SK-N-SH (cell line): ENCODE results near the gene SPG21. TPM values are rescaled to one million over a fixed set of nuclear protein-coding genes. Genes with fewer than 3 reads are reported as not detected.

Experiments
- CTCF ChIA-PET: fragments of 300-600, 350-600 bp; formaldehyde crosslinking; extraction: SDS; loops from one replicate; lab custom pipeline; 2021; lab: Yijun Ruan, JAX
- POLR2A ChIA-PET: fragments of 350-600 bp; sonication (Branson Sonifier 250); formaldehyde crosslinking; extraction: SDS; loops from one replicate; lab custom pipeline; 2020; ENCODE audit warnings: antibody characterized with exemption, inconsistent platforms; lab: Yijun Ruan, JAX
- DNase-seq: peaks from one replicate; pipeline ENCODE4 v3.0.0; 2012
- H2AFZ ChIP-seq: fragments of 200-600 bp; sonication (generic); 2 replicates; pipeline ENCODE4 v1.8.1; 2016; ENCODE audit warnings: antibody characterized with exemption, mild to moderate bottlenecking, low read depth
- H3F3A ChIP-seq: fragments of 200-600 bp; sonication (generic); replicated peaks from 2 replicates; pipeline ENCODE3; 2016; ENCODE audit warnings: antibody characterized with exemption, mild to moderate bottlenecking; ENCODE audit not compliant: insufficient read depth
- H3K27ac ChIP-seq, 2 experiments: fragments of 200-500 bp in 1 of 2; fragments of 200-600 bp in 1 of 2; sonication (Bioruptor generic) in 1 of 2; sonication (generic), shearing (Covaris generic) in 1 of 2; 2 replicates each; pipeline versions ENCODE4 v1.5.1 to v1.6.1; 2014 to 2016; ENCODE audit warnings: low read depth in 2 of 2, inconsistent platforms in 1 of 2, low read length in 1 of 2, mild to moderate bottlenecking in 1 of 2, mixed read lengths in 1 of 2
- H3K27me3 ChIP-seq: fragments of 200-600 bp; sonication (generic), shearing (Covaris generic); 2 replicates; pipeline ENCODE4 v1.6.1; 2016; ENCODE audit warnings: mixed run types; ENCODE audit not compliant: insufficient read depth
- H3K36me3 ChIP-seq, 2 experiments: fragments of 200-500 bp in 1 of 2; fragments of 200-600 bp in 1 of 2; sonication (Bioruptor generic) in 1 of 2; sonication (generic) in 1 of 2; replicated peaks in 1 of 2; 2 replicates each; pipeline versions ENCODE3 to v1.5.1; 2014 to 2016; ENCODE audit warnings: low read length in 1 of 2, mild to moderate bottlenecking in 1 of 2; ENCODE audit not compliant: insufficient read depth in 2 of 2, control insufficient read depth in 1 of 2
- H3K4me1 ChIP-seq, 2 experiments: fragments of 200-500 bp in 1 of 2; fragments of 200-600 bp in 1 of 2; sonication (Bioruptor generic) in 1 of 2; sonication (generic), shearing (Covaris generic) in 1 of 2; 2 replicates each; pipeline versions ENCODE4 v1.5.1 to v1.6.1; 2014 to 2016; ENCODE audit warnings: low read depth in 1 of 2, low read length in 1 of 2, mixed run types in 1 of 2; ENCODE audit not compliant: insufficient read depth in 2 of 2, control insufficient read depth in 1 of 2
- H3K4me2 ChIP-seq: fragments of 200-600 bp; sonication (generic), shearing (Covaris generic); 2 replicates; pipeline ENCODE4 v1.6.1; 2017; ENCODE audit warnings: mixed run types
- H3K4me3 ChIP-seq, 2 experiments: fragments of 200-500 bp in 1 of 2; fragments of 200-600 bp in 1 of 2; sonication (Bioruptor generic) in 1 of 2; sonication (generic), shearing (Covaris generic) in 1 of 2; 2 replicates each; pipeline versions ENCODE4 v1.5.1 to v1.8.1; 2014 to 2016; ENCODE audit warnings: low read depth in 2 of 2, inconsistent platforms in 1 of 2, low read length in 1 of 2, mild to moderate bottlenecking in 1 of 2, mixed read lengths in 1 of 2, moderate library complexity in 1 of 2
- H3K79me2 ChIP-seq: fragments of 200-600 bp; sonication (generic); 2 replicates; pipeline ENCODE4 v1.8.1; 2017; ENCODE audit warnings: mild to moderate bottlenecking; ENCODE audit not compliant: insufficient read depth
- H3K9ac ChIP-seq: fragments of 200-600 bp; sonication (generic); 2 replicates; pipeline ENCODE4 v1.6.1; 2017; ENCODE audit warnings: mixed run types
- H3K9me2 ChIP-seq: fragments of 200-600 bp; sonication (generic); 2 replicates; pipeline ENCODE4 v1.6.1; 2017; ENCODE audit warnings: mixed run types
- H3K9me3 ChIP-seq: fragments of 200-600 bp; sonication (generic); 2 replicates; pipeline ENCODE4 v1.6.1; 2017; ENCODE audit warnings: mixed run types, mild to moderate bottlenecking, moderate library complexity
- H4K20me1 ChIP-seq: fragments of 200-600 bp; sonication (generic); 2 replicates; pipeline ENCODE4 v1.6.1; 2017; ENCODE audit warnings: mild to moderate bottlenecking, mixed run types; ENCODE audit not compliant: insufficient read depth
- CHD2 ChIP-seq: fragments of 150-350 bp; IDR thresholded peaks from 2 replicates; pipeline ENCODE4 v1.6.1; 2018; ENCODE audit warnings: low read length; ENCODE audit not compliant: partially characterized antibody
- FOXJ3 ChIP-seq: sonication (generic); formaldehyde crosslinking; IDR thresholded peaks from 2 replicates; pipeline ENCODE4 v1.5.1; 2020; ENCODE audit warnings: mild to moderate bottlenecking, missing genetic modification reagents
- FOXM1 ChIP-seq: IDR thresholded peaks from 2 replicates; pipeline ENCODE4 v1.4.0; 2012; ENCODE audit warnings: low read depth, mild to moderate bottlenecking
- GATA2 ChIP-seq: sonication (generic); formaldehyde crosslinking; IDR thresholded peaks from 2 replicates; pipeline ENCODE4 v1.5.0; 2020; ENCODE audit warnings: mild to moderate bottlenecking, missing genetic modification reagents
- IRF3 ChIP-seq: fragments of 150-350 bp; IDR thresholded peaks from 2 replicates; pipeline ENCODE4 v1.6.1; 2016; ENCODE audit warnings: mild to moderate bottlenecking, low read depth, low read length
- MAX ChIP-seq: IDR thresholded peaks from 2 replicates; pipeline ENCODE4 v1.4.0; 2012; ENCODE audit warnings: low read depth
- MEF2A ChIP-seq: IDR thresholded peaks from 2 replicates; pipeline ENCODE4 v1.4.0; 2012; ENCODE audit warnings: low read depth, borderline replicate concordance
- MXI1 ChIP-seq: IDR thresholded peaks from 2 replicates; pipeline ENCODE4 v1.6.1; 2012; ENCODE audit warnings: mild to moderate bottlenecking, low read depth, low read length, improper control_type of control experiment
- NFIC ChIP-seq: IDR thresholded peaks from 2 replicates; pipeline ENCODE4 v1.4.0; 2012; ENCODE audit warnings: borderline replicate concordance
- POLR2AphosphoS5 ChIP-seq: IDR thresholded peaks from 2 replicates; pipeline ENCODE4 v1.6.1; 2012; ENCODE audit warnings: low read depth, low read length
- RXRA ChIP-seq: IDR thresholded peaks from 2 replicates; pipeline ENCODE4 v1.4.0; 2012; ENCODE audit warnings: low read depth, mild to moderate bottlenecking, borderline replicate concordance
- SMC3 ChIP-seq: IDR thresholded peaks from 2 replicates; pipeline ENCODE4 v1.6.1; 2012; ENCODE audit warnings: low read depth, low read length, improper control_type of control experiment
- TAF1 ChIP-seq: IDR thresholded peaks from 2 replicates; pipeline ENCODE4 v1.6.1; 2012; ENCODE audit warnings: low read depth, mild to moderate bottlenecking, low read length, moderate library complexity, borderline replicate concordance
- TCF12 ChIP-seq: IDR thresholded peaks from 2 replicates; pipeline ENCODE4 v1.4.0; 2012
- ZBTB33 ChIP-seq: IDR thresholded peaks from 2 replicates; pipeline ENCODE4 v1.4.0; 2012; ENCODE audit warnings: low read depth, borderline replicate concordance
- WGBS: methylation state at CpG from one replicate; pipeline ENCODE4 v1.1.6; 2017; ENCODE audit warnings: low lambda C conversion rate; 5-methylcytosine and 5-hydroxymethylcytosine counted together
- polyA plus RNA-seq, 3 experiments: library from polyadenylated mRNA; depleted of rRNA; stranded (reverse); fragments of >200 nt; gene quantifications; 2 replicates each; pipeline ENCODE4 v1.2.3, GENCODE V29; 2012

SPG21 gene
- polyA plus RNA-seq, 1 of the 3 experiments (the other 2 are of a cell fraction), result 56.5 TPM

GRCh38 chr15:65006876-65007275 is 17.2 kb upstream of the SPG21 start:
- Histone ChIP-seq H3K4me1 (no peaks in the 10 kb centered on the region), H3K4me2 (no peak overlapping the region), H3K4me3 (no peak overlapping the region), H3K9ac (no peak overlapping the region), H3K79me2 (no peaks in the 10 kb centered on the region), H3K36me3 (peaks cover 8 to 49% of the 10 kb centered on the region in 2 experiments), H3F3A (peaks cover 4% of the 10 kb centered on the region), H2AFZ (no peak overlapping the region), H3K9me2 (no peaks in the 10 kb centered on the region), H3K27ac (no peak overlapping the region), H3K27me3 (no peaks in the 10 kb centered on the region), H4K20me1 (no peaks in the 10 kb centered on the region), H3K9me3 (no peaks in the 10 kb centered on the region)
- CTCF ChIA-PET, result no interaction called here
- no peak for DNase-seq
- 98% methylated on average over 3 of the region's 3 CpGs for WGBS
- TF ChIP-seq MAX (no peak), SMC3 (no peak), POLR2AphosphoS5 (no peak), CHD2 (no peak), FOXJ3 (no peak), IRF3 (no peak), TAF1 (no peak), RXRA (no peak), MXI1 (no peak), TCF12 (no peak), MEF2A (no peak), FOXM1 (no peak)
- POLR2A ChIA-PET, result no interaction called here

- no peak overlapping the region for H2AFZ ChIP-seq
- WGBS, result 97% methylated on average over 3 of the region's 3 CpGs
- H3K4me2 ChIP-seq, result no peak overlapping the region
- H3K9ac ChIP-seq, result no peak overlapping the region
- CTCF ChIA-PET, result interaction anchor here (0.5 to 2.0 kb wide), 4 partner anchors 13 to 274 kb away, joined by 3 to 4 read pairs (median 3); partner anchors contain the start of gene SPG21
- no peak for DNase-seq
- no peaks in the 10 kb centered on the region for H3K9me2 ChIP-seq
- no peaks in the 10 kb centered on the region for H4K20me1 ChIP-seq
- no peaks in the 10 kb centered on the region for H3K4me1 ChIP-seq
- H3F3A ChIP-seq, result peaks cover 4% of the 10 kb centered on the region
- no peaks in the 10 kb centered on the region for H3K79me2 ChIP-seq
- no peak overlapping the region for H3K4me3 ChIP-seq
- peaks cover 8 to 33% of the 10 kb centered on the region in 2 experiments for H3K36me3 ChIP-seq
- TF ChIP-seq TCF12, result no peak
- no peak for TF ChIP-seq GATA2
- TF ChIP-seq RXRA, result no peak
- no peak for TF ChIP-seq ZBTB33
- TF ChIP-seq NFIC, result no peak
- no peaks in the 10 kb centered on the region for H3K27me3 ChIP-seq
- POLR2A ChIA-PET, result interaction anchor here (1.1 kb wide), 1 partner anchor 21 kb away, joined by 6 read pairs; no protein-coding TSS in a partner anchor
- no peaks in the 10 kb centered on the region for H3K9me3 ChIP-seq
- H3K27ac ChIP-seq, result no peak overlapping the region
Observed at GRCh38 chr15:65004993-65005392, 15.3 kb upstream of the SPG21 start.
